HG03457 (cell line): Measurements from ENCODE around the gene TMEM151A.
A peak's percentile ranks its signal among the peaks of the same experiment; 100 is the strongest.

ENCODE experiments used
- ATAC-seq: cut with Tn5 transposase; IDR thresholded peaks from one replicate; pipeline ENCODE4 v1.9.1; 2021; ENCODE audit warnings: moderate number of reproducible peaks; ENCODE audit not compliant: unreplicated experiment

TMEM151A gene

GRCh38 chr11:66334605-66335442, 43.1 kb downstream of the TMEM151A start:
- ATAC-seq: no peak

- ATAC-seq: no peak
Observed at GRCh38 chr11:66335531-66336233, 44.0 kb downstream of the TMEM151A start.

GRCh38 chr11:66336234-66337102, 44.8 kb downstream of the TMEM151A start, which contains the start of gene RIN1:
RIN1 (minus strand) TSS chr11:66336434; CDS start chr11:66336402, 32 bp downstream.
- ATAC-seq: no peak

GRCh38 chr11:66337103-66337899, 45.6 kb downstream of the TMEM151A start:
- no peak for ATAC-seq

GRCh38 chr11:66338276-66339161, 46.8 kb downstream of the TMEM151A start:
- ATAC-seq: no peak

GRCh38 chr11:66339162-66339675, 47.5 kb downstream of the TMEM151A start:
- ATAC-seq: no peak

- ATAC-seq: no peak
Observed at GRCh38 chr11:66339686-66340483, 48.2 kb downstream of the TMEM151A start.

GRCh38 chr11:66340596-66341501, 49.2 kb downstream of the TMEM151A start:
- no peak for ATAC-seq

- ATAC-seq: no peak
Observed at GRCh38 chr11:66341502-66342126, 49.9 kb downstream of the TMEM151A start.

GRCh38 chr11:66343176-66343575, 51.5 kb downstream of the TMEM151A start:
- ATAC-seq: no peak

- ATAC-seq: peak; percentile 48
Observed at GRCh38 chr11:66344550-66345315, 53.0 kb downstream of the TMEM151A start, which contains the start of gene BRMS1. BRMS1 (minus strand) TSS chr11:66345104; CDS start chr11:66342234, 2,870 bp downstream.

GRCh38 chr11:66345316-66345649, 53.6 kb downstream of the TMEM151A start:
- ATAC-seq: no peak
